Measurements from ENCODE around the gene TEX264.

The TEX264 gene

GRCh38 chr3:51676102-51676640 is 5.1 kb downstream of the TEX264 start:
- TF ChIP-seq CTCF (IDR thresholded peaks at IDR 0.05; ENCODE audit: low read length, missing control alignments): no peak
- H3K4me3 ChIP-seq (replicated peaks; ENCODE audit: low read depth, low read length): no peak overlapping the region
- DNase-seq (ENCODE audit: low read depth): no peak

- H3K4me3 ChIP-seq (replicated peaks; ENCODE audit: low read depth, low read length): no peak overlapping the region
- DNase-seq (ENCODE audit: low read depth): no peak
- TF ChIP-seq CTCF (IDR thresholded peaks at IDR 0.05; ENCODE audit: low read length, missing control alignments): no peak
These were observed 6.3 kb downstream of the TEX264 start for GRCh38 chr3:51677358-51677757.

- no peak for TF ChIP-seq CTCF (IDR thresholded peaks at IDR 0.05; ENCODE audit: low read length, missing control alignments)
- no peak for DNase-seq (ENCODE audit: low read depth)
- no peak overlapping the region for H3K4me3 ChIP-seq (replicated peaks; ENCODE audit: low read depth, low read length)
These were observed 7.1 kb downstream of the TEX264 start for GRCh38 chr3:51678186-51678585.

GRCh38 chr3:51678641-51679040 is 7.6 kb downstream of the TEX264 start:
- no peak for TF ChIP-seq CTCF (IDR thresholded peaks at IDR 0.05; ENCODE audit: low read length, missing control alignments)
- no peak overlapping the region for H3K4me3 ChIP-seq (replicated peaks; ENCODE audit: low read depth, low read length)
- no peak for DNase-seq (ENCODE audit: low read depth)

GRCh38 chr3:51679318-51679717 is 8.3 kb downstream of the TEX264 start:
- DNase-seq (ENCODE audit: low read depth): no peak
- TF ChIP-seq CTCF (IDR thresholded peaks at IDR 0.05; ENCODE audit: low read length, missing control alignments): no peak

GRCh38 chr3:51679777-51680176 is 8.7 kb downstream of the TEX264 start:
- no peak for DNase-seq (ENCODE audit: low read depth)
- no peak overlapping the region for H3K4me3 ChIP-seq (replicated peaks; ENCODE audit: low read depth, low read length)
- no peak for TF ChIP-seq CTCF (IDR thresholded peaks at IDR 0.05; ENCODE audit: low read length, missing control alignments)

More at GRCh38 chr3:51679318-51679717, 8.3 kb downstream of the TEX264 start:
- H3K4me3 ChIP-seq (replicated peaks; ENCODE audit: low read depth, low read length): no peak overlapping the region

- H3K4me3 ChIP-seq (replicated peaks; ENCODE audit: low read depth, low read length): no peak overlapping the region
- no peak for DNase-seq (ENCODE audit: low read depth)
- no peak for TF ChIP-seq CTCF (IDR thresholded peaks at IDR 0.05; ENCODE audit: low read length, missing control alignments)
These were observed 9.1 kb downstream of the TEX264 start for GRCh38 chr3:51680196-51680595.

All from fibroblast of pulmonary artery (primary cell).